SK-N-SH (cell line): ENCODE results near the gene APOC3. TPM values are rescaled to one million over a fixed set of nuclear protein-coding genes. Genes with fewer than 3 reads are reported as not detected.

Source experiments
- CTCF ChIA-PET: fragments of 300-600, 350-600 bp; formaldehyde crosslinking; extraction: SDS; loops from one replicate; lab custom pipeline; 2021; lab: Yijun Ruan, JAX
- POLR2A ChIA-PET: fragments of 350-600 bp; sonication (Branson Sonifier 250); formaldehyde crosslinking; extraction: SDS; loops from one replicate; lab custom pipeline; 2020; ENCODE audit warnings: antibody characterized with exemption, inconsistent platforms; lab: Yijun Ruan, JAX
- DNase-seq: peaks from one replicate; pipeline ENCODE4 v3.0.0; 2012
- H2AFZ ChIP-seq: fragments of 200-600 bp; sonication (generic); 2 replicates; pipeline ENCODE4 v1.8.1; 2016; ENCODE audit warnings: antibody characterized with exemption, mild to moderate bottlenecking, low read depth
- H3F3A ChIP-seq: fragments of 200-600 bp; sonication (generic); replicated peaks from 2 replicates; pipeline ENCODE3; 2016; ENCODE audit warnings: antibody characterized with exemption, mild to moderate bottlenecking; ENCODE audit not compliant: insufficient read depth
- H3K27ac ChIP-seq, 2 experiments: fragments of 200-500 bp in 1 of 2; fragments of 200-600 bp in 1 of 2; sonication (Bioruptor generic) in 1 of 2; sonication (generic), shearing (Covaris generic) in 1 of 2; 2 replicates each; pipeline versions ENCODE4 v1.5.1 to v1.6.1; 2014 to 2016; ENCODE audit warnings: low read depth in 2 of 2, inconsistent platforms in 1 of 2, low read length in 1 of 2, mild to moderate bottlenecking in 1 of 2, mixed read lengths in 1 of 2
- H3K27me3 ChIP-seq: fragments of 200-600 bp; sonication (generic), shearing (Covaris generic); 2 replicates; pipeline ENCODE4 v1.6.1; 2016; ENCODE audit warnings: mixed run types; ENCODE audit not compliant: insufficient read depth
- H3K36me3 ChIP-seq, 2 experiments: fragments of 200-500 bp in 1 of 2; fragments of 200-600 bp in 1 of 2; sonication (Bioruptor generic) in 1 of 2; sonication (generic) in 1 of 2; replicated peaks in 1 of 2; 2 replicates each; pipeline versions ENCODE3 to v1.5.1; 2014 to 2016; ENCODE audit warnings: low read length in 1 of 2, mild to moderate bottlenecking in 1 of 2; ENCODE audit not compliant: insufficient read depth in 2 of 2, control insufficient read depth in 1 of 2
- H3K4me1 ChIP-seq, 2 experiments: fragments of 200-500 bp in 1 of 2; fragments of 200-600 bp in 1 of 2; sonication (Bioruptor generic) in 1 of 2; sonication (generic), shearing (Covaris generic) in 1 of 2; 2 replicates each; pipeline versions ENCODE4 v1.5.1 to v1.6.1; 2014 to 2016; ENCODE audit warnings: low read depth in 1 of 2, low read length in 1 of 2, mixed run types in 1 of 2; ENCODE audit not compliant: insufficient read depth in 2 of 2, control insufficient read depth in 1 of 2
- H3K4me2 ChIP-seq: fragments of 200-600 bp; sonication (generic), shearing (Covaris generic); 2 replicates; pipeline ENCODE4 v1.6.1; 2017; ENCODE audit warnings: mixed run types
- H3K4me3 ChIP-seq, 2 experiments: fragments of 200-500 bp in 1 of 2; fragments of 200-600 bp in 1 of 2; sonication (Bioruptor generic) in 1 of 2; sonication (generic), shearing (Covaris generic) in 1 of 2; 2 replicates each; pipeline versions ENCODE4 v1.5.1 to v1.8.1; 2014 to 2016; ENCODE audit warnings: low read depth in 2 of 2, inconsistent platforms in 1 of 2, low read length in 1 of 2, mild to moderate bottlenecking in 1 of 2, mixed read lengths in 1 of 2, moderate library complexity in 1 of 2
- H3K79me2 ChIP-seq: fragments of 200-600 bp; sonication (generic); 2 replicates; pipeline ENCODE4 v1.8.1; 2017; ENCODE audit warnings: mild to moderate bottlenecking; ENCODE audit not compliant: insufficient read depth
- H3K9ac ChIP-seq: fragments of 200-600 bp; sonication (generic); 2 replicates; pipeline ENCODE4 v1.6.1; 2017; ENCODE audit warnings: mixed run types
- H3K9me2 ChIP-seq: fragments of 200-600 bp; sonication (generic); 2 replicates; pipeline ENCODE4 v1.6.1; 2017; ENCODE audit warnings: mixed run types
- H3K9me3 ChIP-seq: fragments of 200-600 bp; sonication (generic); 2 replicates; pipeline ENCODE4 v1.6.1; 2017; ENCODE audit warnings: mixed run types, mild to moderate bottlenecking, moderate library complexity
- H4K20me1 ChIP-seq: fragments of 200-600 bp; sonication (generic); 2 replicates; pipeline ENCODE4 v1.6.1; 2017; ENCODE audit warnings: mild to moderate bottlenecking, mixed run types; ENCODE audit not compliant: insufficient read depth
- CHD2 ChIP-seq: fragments of 150-350 bp; IDR thresholded peaks from 2 replicates; pipeline ENCODE4 v1.6.1; 2018; ENCODE audit warnings: low read length; ENCODE audit not compliant: partially characterized antibody
- ELF1 ChIP-seq: IDR thresholded peaks from 2 replicates; pipeline ENCODE4 v1.4.0; 2012
- FOSL2 ChIP-seq: IDR thresholded peaks from 2 replicates; pipeline ENCODE4 v1.4.0; 2012; ENCODE audit warnings: low read depth, mild to moderate bottlenecking, moderate library complexity, borderline replicate concordance
- FOXM1 ChIP-seq: IDR thresholded peaks from 2 replicates; pipeline ENCODE4 v1.4.0; 2012; ENCODE audit warnings: low read depth, mild to moderate bottlenecking
- GABPA ChIP-seq: IDR thresholded peaks from 2 replicates; pipeline ENCODE4 v1.4.0; 2012; ENCODE audit warnings: low read depth, mild to moderate bottlenecking
- JUND ChIP-seq: IDR thresholded peaks from 2 replicates; pipeline ENCODE4 v1.4.0; 2012
- MEF2A ChIP-seq: IDR thresholded peaks from 2 replicates; pipeline ENCODE4 v1.4.0; 2012; ENCODE audit warnings: low read depth, borderline replicate concordance
- NFIC ChIP-seq: IDR thresholded peaks from 2 replicates; pipeline ENCODE4 v1.4.0; 2012; ENCODE audit warnings: borderline replicate concordance
- POLR2AphosphoS5 ChIP-seq: IDR thresholded peaks from 2 replicates; pipeline ENCODE4 v1.6.1; 2012; ENCODE audit warnings: low read depth, low read length
- RXRA ChIP-seq: IDR thresholded peaks from 2 replicates; pipeline ENCODE4 v1.4.0; 2012; ENCODE audit warnings: low read depth, mild to moderate bottlenecking, borderline replicate concordance
- SIN3A ChIP-seq: IDR thresholded peaks from 2 replicates; pipeline ENCODE4 v1.6.1; 2012; ENCODE audit warnings: low read depth, mild to moderate bottlenecking, low read length, moderate library complexity, borderline replicate concordance
- SMC3 ChIP-seq: IDR thresholded peaks from 2 replicates; pipeline ENCODE4 v1.6.1; 2012; ENCODE audit warnings: low read depth, low read length, improper control_type of control experiment
- TAF1 ChIP-seq: IDR thresholded peaks from 2 replicates; pipeline ENCODE4 v1.6.1; 2012; ENCODE audit warnings: low read depth, mild to moderate bottlenecking, low read length, moderate library complexity, borderline replicate concordance
- YY1 ChIP-seq: IDR thresholded peaks from 2 replicates; pipeline ENCODE4 v1.4.0; 2012; ENCODE audit warnings: low read depth, mild to moderate bottlenecking
- WGBS: methylation state at CpG from one replicate; pipeline ENCODE4 v1.1.6; 2017; ENCODE audit warnings: low lambda C conversion rate; 5-methylcytosine and 5-hydroxymethylcytosine counted together
- polyA plus RNA-seq, 3 experiments: library from polyadenylated mRNA; depleted of rRNA; stranded (reverse); fragments of >200 nt; gene quantifications; 2 replicates each; pipeline ENCODE4 v1.2.3, GENCODE V29; 2012
- TF ChIP-seq, protein P1 (sequence below): fragments of 150-350 bp; IDR thresholded peaks from 2 replicates; pipeline ENCODE4 v1.6.1; 2016; ENCODE audit warnings: mild to moderate bottlenecking, low read depth, low read length
- TF ChIP-seq, protein P2 (sequence below): fragments of 150-350 bp; IDR thresholded peaks from 2 replicates; pipeline ENCODE4 v1.6.1; 2017; ENCODE audit warnings: antibody characterized with exemption, low read length, low read depth, borderline replicate concordance
- TF ChIP-seq, protein P3 (sequence below): IDR thresholded peaks from 2 replicates; pipeline ENCODE4; 2012
- TF ChIP-seq, protein P4 (sequence below): IDR thresholded peaks from 2 replicates; pipeline ENCODE4 v1.4.0; 2012; ENCODE audit warnings: low read depth, borderline replicate concordance

Gene APOC3
- polyA plus RNA-seq, 1 of the 3 experiments (the other 2 are of a cell fraction): not detected

DNA sequence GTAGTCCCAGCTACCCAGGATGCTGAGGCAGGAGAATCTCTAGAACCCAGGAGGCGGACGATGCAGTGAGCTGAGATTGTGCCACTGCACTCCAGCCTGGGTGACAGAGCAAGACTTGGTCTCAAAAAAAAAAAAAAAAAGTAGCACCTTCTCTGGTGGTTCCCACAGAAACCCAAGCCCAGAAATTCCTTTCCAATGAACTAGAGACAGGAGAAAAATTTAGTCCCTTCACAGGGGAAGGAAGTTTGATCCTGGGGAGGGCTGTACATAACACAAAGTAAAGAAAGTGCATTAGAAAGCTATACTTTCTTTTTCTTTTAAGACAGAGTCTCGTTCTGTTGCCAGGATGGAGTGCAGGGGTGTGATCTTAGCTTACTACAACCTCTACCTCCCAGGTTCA, 33.2 kb downstream of the APOC3 start:
- CTCF ChIA-PET: interaction anchor here (0.6 to 4.9 kb wide), 4 partner anchors 17 to 243 kb away, joined by 4 to 32 read pairs (median 18); partner anchors contain the start of gene APOA5
- H3K27ac ChIP-seq: peak overlapping the region; percentile 72 to 80; a peak in 3 of 4 replicates
- TF ChIP-seq RXRA: no peak
- TF ChIP-seq GABPA: no peak
- TF ChIP-seq SMC3: no peak
- TF ChIP-seq JUND: no peak
- no peak for TF ChIP-seq CHD2
- TF ChIP-seq, protein P1, sequence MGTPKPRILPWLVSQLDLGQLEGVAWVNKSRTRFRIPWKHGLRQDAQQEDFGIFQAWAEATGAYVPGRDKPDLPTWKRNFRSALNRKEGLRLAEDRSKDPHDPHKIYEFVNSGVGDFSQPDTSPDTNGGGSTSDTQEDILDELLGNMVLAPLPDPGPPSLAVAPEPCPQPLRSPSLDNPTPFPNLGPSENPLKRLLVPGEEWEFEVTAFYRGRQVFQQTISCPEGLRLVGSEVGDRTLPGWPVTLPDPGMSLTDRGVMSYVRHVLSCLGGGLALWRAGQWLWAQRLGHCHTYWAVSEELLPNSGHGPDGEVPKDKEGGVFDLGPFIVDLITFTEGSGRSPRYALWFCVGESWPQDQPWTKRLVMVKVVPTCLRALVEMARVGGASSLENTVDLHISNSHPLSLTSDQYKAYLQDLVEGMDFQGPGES: no peak
- no peak for TF ChIP-seq ELF1
- no peak for TF ChIP-seq FOXM1
- no peak for TF ChIP-seq POLR2AphosphoS5
- TF ChIP-seq, protein P2, sequence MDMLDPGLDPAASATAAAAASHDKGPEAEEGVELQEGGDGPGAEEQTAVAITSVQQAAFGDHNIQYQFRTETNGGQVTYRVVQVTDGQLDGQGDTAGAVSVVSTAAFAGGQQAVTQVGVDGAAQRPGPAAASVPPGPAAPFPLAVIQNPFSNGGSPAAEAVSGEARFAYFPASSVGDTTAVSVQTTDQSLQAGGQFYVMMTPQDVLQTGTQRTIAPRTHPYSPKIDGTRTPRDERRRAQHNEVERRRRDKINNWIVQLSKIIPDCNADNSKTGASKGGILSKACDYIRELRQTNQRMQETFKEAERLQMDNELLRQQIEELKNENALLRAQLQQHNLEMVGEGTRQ: no peak
- TF ChIP-seq FOSL2: no peak
- TF ChIP-seq, protein P3, sequence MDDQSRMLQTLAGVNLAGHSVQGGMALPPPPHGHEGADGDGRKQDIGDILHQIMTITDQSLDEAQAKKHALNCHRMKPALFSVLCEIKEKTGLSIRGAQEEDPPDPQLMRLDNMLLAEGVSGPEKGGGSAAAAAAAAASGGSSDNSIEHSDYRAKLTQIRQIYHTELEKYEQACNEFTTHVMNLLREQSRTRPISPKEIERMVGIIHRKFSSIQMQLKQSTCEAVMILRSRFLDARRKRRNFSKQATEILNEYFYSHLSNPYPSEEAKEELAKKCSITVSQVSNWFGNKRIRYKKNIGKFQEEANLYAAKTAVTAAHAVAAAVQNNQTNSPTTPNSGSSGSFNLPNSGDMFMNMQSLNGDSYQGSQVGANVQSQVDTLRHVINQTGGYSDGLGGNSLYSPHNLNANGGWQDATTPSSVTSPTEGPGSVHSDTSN: no peak
- TF ChIP-seq, protein P4, sequence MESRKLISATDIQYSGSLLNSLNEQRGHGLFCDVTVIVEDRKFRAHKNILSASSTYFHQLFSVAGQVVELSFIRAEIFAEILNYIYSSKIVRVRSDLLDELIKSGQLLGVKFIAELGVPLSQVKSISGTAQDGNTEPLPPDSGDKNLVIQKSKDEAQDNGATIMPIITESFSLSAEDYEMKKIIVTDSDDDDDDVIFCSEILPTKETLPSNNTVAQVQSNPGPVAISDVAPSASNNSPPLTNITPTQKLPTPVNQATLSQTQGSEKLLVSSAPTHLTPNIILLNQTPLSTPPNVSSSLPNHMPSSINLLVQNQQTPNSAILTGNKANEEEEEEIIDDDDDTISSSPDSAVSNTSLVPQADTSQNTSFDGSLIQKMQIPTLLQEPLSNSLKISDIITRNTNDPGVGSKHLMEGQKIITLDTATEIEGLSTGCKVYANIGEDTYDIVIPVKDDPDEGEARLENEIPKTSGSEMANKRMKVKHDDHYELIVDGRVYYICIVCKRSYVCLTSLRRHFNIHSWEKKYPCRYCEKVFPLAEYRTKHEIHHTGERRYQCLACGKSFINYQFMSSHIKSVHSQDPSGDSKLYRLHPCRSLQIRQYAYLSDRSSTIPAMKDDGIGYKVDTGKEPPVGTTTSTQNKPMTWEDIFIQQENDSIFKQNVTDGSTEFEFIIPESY: no peak
- no peak for TF ChIP-seq YY1
- TF ChIP-seq MEF2A: no peak
- no peak for TF ChIP-seq NFIC
- TF ChIP-seq TAF1: no peak
- no peak for TF ChIP-seq SIN3A
- TF ChIP-seq, all 33 proteins: peak for 0
- H3K9ac ChIP-seq: no peak overlapping the region
- H3K9me2 ChIP-seq: no peaks in the 10 kb centered on the region
- no peak overlapping the region for H2AFZ ChIP-seq
- H3K36me3 ChIP-seq: peaks cover 27 to 43% of the 10 kb centered on the region in 2 experiments
- peaks cover 21 to 35% of the 10 kb centered on the region in 2 experiments for H3K4me1 ChIP-seq
- POLR2A ChIA-PET: interaction anchor here (1.1 kb wide), 1 partner anchor 25 kb away, joined by 3 read pairs; no protein-coding TSS in a partner anchor
- no peaks in the 10 kb centered on the region for H3K79me2 ChIP-seq
- H3K9me3 ChIP-seq: no peaks in the 10 kb centered on the region
- H3K4me3 ChIP-seq: no peak overlapping the region
- no peak for DNase-seq
- WGBS: 93% methylated on average over 3 of the region's 3 CpGs
- peaks cover 16% of the 10 kb centered on the region for H3F3A ChIP-seq
- H3K4me2 ChIP-seq: 0 out of 2 replicates have a peak overlapping the region, but pooled peaks have one; percentile 3
- no peaks in the 10 kb centered on the region for H3K27me3 ChIP-seq
- no peaks in the 10 kb centered on the region for H4K20me1 ChIP-seq
